Activated B cell treated with CpG ODN at 0.5 μM for 24 hours (primary cell): ENCODE results near the gene VWA8. TPM values are rescaled to one million over a fixed set of nuclear protein-coding genes. Genes with fewer than 3 reads are reported as not detected.
"Not testable (repeated sequence)": the region's sequence is repeated elsewhere in the genome, so short reads cannot be mapped to it uniquely, and the experiment has no call there.

Experiments used
- ATAC-seq: fragments of 200-7000 bp; cut with Tn5 transposase; one replicate; pipeline ENCODE4 v1.10.0; 2021; ENCODE audit warnings: low read depth, mild to moderate bottlenecking, moderate library complexity
- CTCF ChIA-PET: fragments of 350-600 bp; sonication (Branson Sonifier 250); formaldehyde crosslinking; loops from one replicate; lab custom pipeline; 2021; ENCODE audit warnings: antibody characterized with exemption; lab: Charles Lee
- POLR2A ChIA-PET: fragments of 350-600 bp; sonication (Branson Sonifier 250); formaldehyde crosslinking; loops from one replicate; lab custom pipeline; 2021; ENCODE audit warnings: antibody characterized with exemption; lab: Charles Lee
- DNase-seq: peaks from one replicate; pipeline ENCODE4 v3.0.0; 2022
- H3K27ac Mint-ChIP-seq: one replicate; pipeline ENCODE4 v1.8.0; 2020; ENCODE audit warnings: mixed read lengths
- H3K27me3 Mint-ChIP-seq: one replicate; pipeline ENCODE4 v1.8.0; 2021; ENCODE audit warnings: mixed read lengths
- H3K36me3 Mint-ChIP-seq: one replicate; pipeline ENCODE4 v1.8.0; 2021; ENCODE audit warnings: low read depth, mixed read lengths
- H3K4me1 Mint-ChIP-seq: one replicate; pipeline ENCODE4 v1.8.0; 2021; ENCODE audit warnings: mixed read lengths
- H3K4me3 Mint-ChIP-seq: one replicate; pipeline ENCODE4 v1.8.0; 2020; ENCODE audit warnings: mild to moderate bottlenecking, mixed read lengths
- H3K9me3 Mint-ChIP-seq: one replicate; pipeline ENCODE4 v1.8.0; 2020; ENCODE audit warnings: mixed read lengths
- CTCF ChIP-seq: fragments of 200-600 bp; IDR thresholded peaks from one replicate; pipeline ENCODE4 v1.8.0; 2022; ENCODE audit warnings: antibody characterized with exemption, mild to moderate bottlenecking
- intact Hi-C: fragments of 100-400 bp; cut with micrococcal nuclease; formaldehyde crosslinking; loops from one replicate; pipeline ENCODE4 v1.15.1; 2024
- total RNA-seq: library from RNA; stranded (reverse); gene quantifications from 2 replicates; pipeline ENCODE4 v1.2.3, GENCODE V29; 2022

Gene VWA8
- total RNA-seq, 1 donor from 2014 or later, result 21.7 TPM

- intact Hi-C loops, result no loop called here
- Mint-ChIP-seq H3K36me3 (peaks cover 50% of the 10 kb centered on the region), H3K27me3 (no peaks in the 10 kb centered on the region), H3K9me3 (peaks cover 23% of the 10 kb centered on the region), H3K4me3 (no peak overlapping the region), H3K4me1 (peaks cover 8% of the 10 kb centered on the region), H3K27ac (no peak overlapping the region)
- ATAC-seq, result no peak
- no peak for TF ChIP-seq CTCF
- CTCF ChIA-PET, result no interaction called here
- POLR2A ChIA-PET, result no interaction called here
- no peak for DNase-seq
Measured at GRCh38 chr13:41928323-41928722, 32.6 kb downstream of the VWA8 start.

DNA sequence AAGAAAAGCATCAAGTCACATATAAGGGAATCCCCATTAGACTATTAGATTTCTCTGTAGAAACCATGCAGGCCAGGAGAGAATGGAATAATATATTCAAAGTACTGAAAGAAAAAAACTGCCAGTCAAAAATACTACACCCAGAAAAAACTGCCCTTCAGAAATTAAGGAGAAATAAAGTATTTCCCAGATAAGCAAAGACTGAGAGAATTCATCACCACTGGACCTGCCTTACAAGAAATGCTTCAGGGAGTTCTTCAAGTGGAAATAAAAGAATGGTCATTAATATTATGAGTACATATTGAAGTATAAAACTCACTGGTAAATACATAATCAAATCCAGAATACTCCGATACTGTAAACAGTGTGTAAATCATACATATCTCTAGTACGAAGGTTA, 35.9 kb downstream of the VWA8 start:
- intact Hi-C loops, result no loop called here
- no peak overlapping the region for H3K27ac Mint-ChIP-seq
- ATAC-seq (no peak), DNase-seq (no peak)
- ChIA-PET POLR2A (no interaction called here), CTCF (no interaction called here)
- no peak overlapping the region for H3K4me3 Mint-ChIP-seq
- H3K27me3 Mint-ChIP-seq, result no peaks in the 10 kb centered on the region
- H3K9me3 Mint-ChIP-seq, result peaks cover 25% of the 10 kb centered on the region
- H3K4me1 Mint-ChIP-seq, result peaks cover 13% of the 10 kb centered on the region
- peaks cover 61% of the 10 kb centered on the region for H3K36me3 Mint-ChIP-seq
- TF ChIP-seq CTCF, result no peak

- H3K36me3 Mint-ChIP-seq, result peaks cover 52% of the 10 kb centered on the region
- H3K27ac Mint-ChIP-seq, H3K27me3 Mint-ChIP-seq, ATAC-seq, POLR2A ChIA-PET, intact Hi-C loops, H3K4me1 Mint-ChIP-seq, DNase-seq, CTCF ChIA-PET, H3K4me3 Mint-ChIP-seq: not testable (repeated sequence)
- H3K9me3 Mint-ChIP-seq, result peaks cover 25% of the 10 kb centered on the region
Measured at GRCh38 chr13:41922894-41923293, 38.0 kb downstream of the VWA8 start.

DNA sequence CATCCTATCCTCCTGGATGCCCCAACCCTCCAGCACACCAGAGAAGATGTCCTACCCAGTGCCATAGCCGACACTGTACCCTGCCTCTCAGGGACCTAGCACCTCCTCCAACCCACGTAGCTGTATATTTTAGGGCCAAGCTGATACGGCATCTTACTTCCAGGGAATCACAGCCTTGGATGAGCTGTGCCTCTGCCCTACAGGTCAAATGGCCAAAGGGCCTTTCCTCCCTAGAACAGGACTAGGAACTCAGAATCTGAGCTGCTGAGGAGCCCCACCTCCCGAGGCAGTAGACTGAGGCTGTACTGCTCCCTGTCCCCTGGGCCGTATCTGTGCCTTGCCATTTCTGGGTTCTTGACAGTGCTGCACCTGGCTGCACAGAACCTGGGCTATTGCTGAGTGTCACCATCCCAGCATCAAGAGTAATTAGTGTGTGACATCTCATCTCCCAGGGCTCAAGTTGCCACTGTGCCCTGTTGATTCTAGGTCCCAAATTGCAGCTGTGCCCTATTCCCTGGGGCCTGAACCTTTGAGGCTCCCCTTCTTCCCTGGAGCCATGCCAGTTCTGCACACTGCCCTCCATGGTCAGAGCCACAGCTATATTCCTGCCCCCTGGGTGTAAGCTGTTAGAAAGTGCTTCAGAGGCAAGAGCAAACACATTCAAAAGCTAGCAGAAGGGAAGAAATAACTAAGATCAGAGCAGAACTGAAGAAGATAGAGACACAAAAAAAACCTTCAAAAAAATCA, 41.0 kb downstream of the VWA8 start:
- H3K9me3 Mint-ChIP-seq, result peaks cover 12% of the 10 kb centered on the region
- ChIA-PET CTCF (no interaction called here), POLR2A (no interaction called here)
- intact Hi-C loops, result loop anchor here (5.0 kb wide), 1 partner anchor 352 kb away; the partner anchor contains the start of gene AKAP11
- H3K36me3 Mint-ChIP-seq, result peaks cover 28% of the 10 kb centered on the region
- no peak overlapping the region for H3K27ac Mint-ChIP-seq
- no peak for TF ChIP-seq CTCF
- no peak overlapping the region for H3K4me3 Mint-ChIP-seq
- peaks cover 32% of the 10 kb centered on the region for H3K4me1 Mint-ChIP-seq
- ATAC-seq, result no peak
- H3K27me3 Mint-ChIP-seq, result no peaks in the 10 kb centered on the region
- DNase-seq, result no peak

DNA sequence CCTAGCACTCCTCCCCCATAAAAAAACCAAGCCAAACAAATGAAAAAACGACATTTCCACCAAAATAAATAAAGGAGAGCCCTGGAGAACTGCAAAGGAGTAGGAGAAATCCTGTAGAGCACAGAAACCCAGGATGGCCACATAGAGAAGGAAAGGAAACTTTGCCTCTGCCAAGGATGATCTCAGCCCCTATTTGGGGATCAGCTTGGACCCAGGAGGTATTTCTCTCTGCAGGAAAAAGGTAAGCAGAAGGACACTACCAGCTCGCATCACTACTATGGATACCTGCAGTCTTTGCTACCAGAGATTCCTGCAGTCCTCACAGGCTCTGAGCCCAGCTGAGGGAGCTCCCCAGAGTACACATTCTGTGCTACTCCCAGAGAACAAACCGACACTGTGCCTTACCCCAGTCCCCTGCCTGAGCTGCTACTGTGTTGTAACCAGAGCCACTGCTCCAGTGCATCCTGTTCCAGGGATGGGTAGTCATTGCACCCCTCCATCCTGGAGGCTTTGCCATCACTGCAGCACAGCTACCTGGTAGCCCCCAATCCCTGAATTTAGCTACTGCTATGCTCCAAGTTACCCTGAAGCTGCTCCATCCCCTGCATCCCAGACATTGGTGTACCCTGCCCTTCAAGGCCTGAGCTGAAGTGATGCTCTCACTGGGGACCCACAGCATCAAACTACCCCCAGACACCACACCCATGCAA, 41.7 kb downstream of the VWA8 start:
- peaks cover 23% of the 10 kb centered on the region for H3K36me3 Mint-ChIP-seq
- peaks cover 32% of the 10 kb centered on the region for H3K4me1 Mint-ChIP-seq
- intact Hi-C loops, result loop anchor here (5.0 kb wide), 1 partner anchor 353 kb away; the partner anchor contains the start of gene AKAP11
- ChIA-PET CTCF (no interaction called here), POLR2A (no interaction called here)
- H3K4me3 Mint-ChIP-seq, result no peak overlapping the region
- peaks cover 8% of the 10 kb centered on the region for H3K9me3 Mint-ChIP-seq
- no peak for TF ChIP-seq CTCF
- H3K27me3 Mint-ChIP-seq, result no peaks in the 10 kb centered on the region
- DNase-seq (no peak), ATAC-seq (no peak)
- no peak overlapping the region for H3K27ac Mint-ChIP-seq
